Retinal pigment epithelial cell (primary cell): Measurements from ENCODE around the gene NTSR2.

Experiments used
- DNase-seq: peaks from one replicate; pipeline ENCODE4 v3.0.0-alpha.2; 2010; ENCODE audit warnings: low read depth
- H3K4me3 ChIP-seq: 2 replicates; pipeline ENCODE4 v1.5.1; 2011; ENCODE audit warnings: mild to moderate bottlenecking, low read length, control low read depth, moderate library complexity
- CTCF ChIP-seq: conservative IDR thresholded peaks from 2 replicates; pipeline ENCODE4 v1.5.1; 2011; ENCODE audit warnings: low read depth, low read length, control low read depth, inconsistent platforms

The NTSR2 gene

GRCh38 chr2:11708106-11708505, 38.1 kb upstream of the NTSR2 start:
- TF ChIP-seq CTCF, result no peak

GRCh38 chr2:11705711-11706110, 35.7 kb upstream of the NTSR2 start:
- TF ChIP-seq CTCF, result no peak
- H3K4me3 ChIP-seq, result no peak overlapping the region
- DNase-seq, result no peak

More at GRCh38 chr2:11708106-11708505, 38.1 kb upstream of the NTSR2 start:
- no peak overlapping the region for H3K4me3 ChIP-seq
- DNase-seq, result no peak

GRCh38 chr2:11705063-11705462, 35.1 kb upstream of the NTSR2 start:
- no peak overlapping the region for H3K4me3 ChIP-seq
- TF ChIP-seq CTCF, result no peak
- no peak for DNase-seq

- no peak for TF ChIP-seq CTCF
- no peak overlapping the region for H3K4me3 ChIP-seq
- DNase-seq, result no peak
These were observed 33.7 kb upstream of the NTSR2 start for GRCh38 chr2:11703700-11704099.

- H3K4me3 ChIP-seq, result no peak overlapping the region
- TF ChIP-seq CTCF, result no peak
- DNase-seq, result no peak
These were observed 33.0 kb upstream of the NTSR2 start for GRCh38 chr2:11702946-11703345.

GRCh38 chr2:11701751-11702301, 31.8 kb upstream of the NTSR2 start:
- no peak for DNase-seq
- no peak for TF ChIP-seq CTCF
- no peak overlapping the region for H3K4me3 ChIP-seq

GRCh38 chr2:11701206-11701605, 31.2 kb upstream of the NTSR2 start:
- no peak for DNase-seq
- no peak for TF ChIP-seq CTCF
- H3K4me3 ChIP-seq, result no peak overlapping the region
